M059J (cell line): ENCODE data around the gene TAF9B. TPM values are rescaled to one million over a fixed set of nuclear protein-coding genes. Genes with fewer than 3 reads are reported as not detected.
"Not testable (repeated sequence)": the region's sequence is repeated elsewhere in the genome, so short reads cannot be mapped to it uniquely, and the experiment has no call there.

Source experiments
- DNase-seq: peaks from one replicate; pipeline ENCODE4 v3.0.0-alpha.2; 2012; ENCODE audit warnings: low read depth
- total RNA-seq: library from RNA; depleted of rRNA; stranded (reverse); fragments of >200 nt; shearing (Covaris generic); gene quantifications from 2 replicates; pipeline ENCODE4 v1.2.3, GENCODE V29; 2014; rRNA removed

The TAF9B gene
- total RNA-seq, 1 experiment from 2014 or later: 72.8 TPM

DNA sequence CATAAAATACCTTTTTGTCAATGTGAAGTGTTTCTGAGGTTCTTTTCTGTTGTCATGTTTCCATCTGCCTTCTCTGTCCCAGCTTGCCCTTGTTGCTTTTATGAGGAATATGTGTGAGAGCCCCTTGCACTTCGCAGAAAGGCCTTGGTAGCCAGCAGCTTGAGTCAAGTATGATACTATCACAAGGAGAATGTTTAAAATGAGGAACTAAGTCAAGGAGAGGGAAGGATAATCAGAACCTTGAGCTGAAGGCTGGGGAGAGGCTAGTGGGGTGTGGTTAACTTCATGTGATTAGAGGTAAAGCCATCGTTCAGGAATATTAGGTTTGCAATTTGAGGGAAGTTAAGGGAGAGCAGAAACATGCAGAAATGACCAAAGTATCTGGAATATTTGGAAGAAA lies 22.7 kb downstream of the TAF9B start:
- DNase-seq: no peak

DNA sequence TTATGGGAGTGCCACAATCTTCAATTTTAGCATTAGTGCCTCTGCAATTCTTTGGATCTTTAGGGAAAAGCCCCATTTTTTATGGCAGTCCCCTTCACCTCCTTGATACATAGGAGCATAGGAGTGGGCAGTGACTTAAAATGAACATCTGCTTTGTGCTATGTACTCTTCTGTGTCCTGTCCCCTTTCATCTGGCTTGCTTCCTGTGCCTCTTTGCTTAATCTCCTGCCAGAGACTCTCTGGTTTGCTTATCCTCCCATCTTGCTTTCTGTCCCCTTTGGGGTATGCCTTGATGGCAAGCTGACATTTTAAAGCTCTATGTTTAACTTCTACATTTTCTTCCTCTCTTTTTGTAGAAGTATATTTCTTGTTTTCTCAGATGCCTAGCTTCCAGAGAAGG lies 23.1 kb downstream of the TAF9B start:
- DNase-seq: no peak

DNA sequence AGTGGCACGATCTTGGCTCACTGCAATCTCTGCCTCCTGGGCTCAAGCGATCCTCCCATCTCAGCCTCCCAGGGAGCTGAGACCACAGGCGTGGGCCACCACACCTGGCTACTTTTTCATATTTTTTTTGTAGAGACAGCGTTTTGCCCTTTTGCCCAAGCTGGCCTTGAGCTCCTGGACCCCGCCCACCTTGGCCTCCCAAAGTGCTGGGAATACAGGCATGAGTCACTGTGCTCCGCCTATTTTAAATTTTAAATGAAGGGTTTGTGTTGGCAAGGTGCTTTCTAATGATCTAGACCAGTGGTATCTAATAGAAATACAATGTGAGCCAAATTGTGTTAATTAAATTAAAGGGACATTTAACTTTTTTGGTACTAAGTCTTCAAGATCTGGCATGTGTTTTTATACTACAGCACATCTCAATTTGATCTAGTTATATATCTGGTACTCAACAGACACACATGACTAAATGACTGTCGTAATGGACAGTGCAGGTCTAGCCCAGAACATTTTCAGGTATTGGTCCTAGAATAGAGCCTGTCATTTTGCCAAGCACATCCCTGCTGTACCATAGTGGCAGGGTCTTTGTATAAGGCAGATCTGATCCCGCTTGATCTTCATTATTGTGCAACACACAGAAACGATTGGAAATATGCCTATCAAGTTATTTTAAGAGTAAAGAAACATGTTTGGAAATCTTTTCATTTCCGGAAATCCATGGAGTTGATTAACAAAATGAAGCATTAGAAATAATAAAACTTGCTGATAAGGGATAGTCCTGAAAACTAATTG lies 28.1 kb downstream of the TAF9B start:
- peak; percentile 30 for DNase-seq

DNA sequence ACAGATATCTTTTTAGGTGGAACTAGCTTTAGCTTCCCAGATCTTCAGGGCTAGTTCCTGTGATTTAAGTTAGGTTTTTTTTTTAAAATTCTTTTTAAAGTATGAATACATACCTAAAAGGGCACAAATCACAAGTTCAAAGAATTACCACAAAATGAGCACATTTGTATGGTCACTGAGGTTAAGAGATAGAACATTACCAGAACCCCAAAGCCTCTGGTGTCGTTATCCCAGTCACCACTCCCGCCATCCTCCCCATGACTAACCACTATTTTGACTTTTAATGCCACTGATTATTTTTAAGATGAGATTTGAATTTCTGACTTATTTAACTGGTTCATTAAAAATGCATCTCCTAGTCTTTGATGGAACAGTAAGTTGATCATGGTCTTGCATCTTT lies 30.0 kb downstream of the TAF9B start:
- DNase-seq: no peak

DNA sequence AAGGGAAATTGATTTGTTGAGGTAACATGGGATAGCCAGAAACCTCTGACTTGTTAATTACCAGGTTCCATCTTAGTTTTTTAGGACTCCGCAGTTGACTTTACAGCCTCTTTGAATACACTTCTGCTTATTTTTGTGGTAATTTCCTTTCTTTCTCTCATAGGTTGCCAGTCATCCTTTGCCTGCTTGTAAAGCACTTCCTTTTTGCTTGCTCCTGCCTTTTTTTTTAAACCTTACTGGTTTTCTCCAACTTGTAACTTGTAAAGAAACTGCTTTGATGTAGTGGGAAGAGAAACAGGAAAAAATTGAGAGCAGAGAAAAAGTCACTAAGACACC lies 32.8 kb downstream of the TAF9B start:
- DNase-seq: no peak

DNA sequence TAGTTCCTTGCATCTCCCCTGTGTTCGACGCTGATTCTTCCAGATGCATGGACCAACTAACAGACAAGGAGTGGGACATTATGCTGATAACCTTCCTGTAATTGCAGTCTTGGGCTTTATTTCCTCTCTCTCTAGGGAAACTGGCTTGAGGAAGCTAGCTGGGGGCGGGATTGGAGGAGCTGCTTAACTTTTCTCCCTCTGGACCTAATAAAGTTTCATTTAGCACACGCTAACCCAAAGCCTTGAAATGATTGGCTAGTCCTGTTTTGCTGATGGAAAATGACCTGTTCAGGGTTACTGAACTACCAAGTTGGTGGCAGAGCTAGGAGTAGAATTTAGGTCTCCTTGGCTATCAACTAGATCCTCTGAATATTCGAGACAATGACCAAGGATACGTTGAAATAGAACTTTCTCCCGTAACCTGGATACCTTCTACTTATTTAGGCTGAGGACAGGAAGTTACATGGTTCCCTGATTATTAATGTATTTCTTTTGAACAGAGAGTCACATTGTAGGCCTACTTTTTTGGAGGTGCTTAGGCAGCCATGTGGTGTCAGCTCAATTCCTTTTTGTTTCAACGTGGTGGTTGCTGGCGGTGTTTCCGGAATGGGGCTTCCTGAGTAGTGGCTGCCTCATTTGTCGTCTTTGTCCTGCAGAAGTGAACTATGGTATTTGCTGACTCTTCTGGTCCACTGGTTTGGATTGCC lies 33.4 kb downstream of the TAF9B start:
- no peak for DNase-seq

DNA sequence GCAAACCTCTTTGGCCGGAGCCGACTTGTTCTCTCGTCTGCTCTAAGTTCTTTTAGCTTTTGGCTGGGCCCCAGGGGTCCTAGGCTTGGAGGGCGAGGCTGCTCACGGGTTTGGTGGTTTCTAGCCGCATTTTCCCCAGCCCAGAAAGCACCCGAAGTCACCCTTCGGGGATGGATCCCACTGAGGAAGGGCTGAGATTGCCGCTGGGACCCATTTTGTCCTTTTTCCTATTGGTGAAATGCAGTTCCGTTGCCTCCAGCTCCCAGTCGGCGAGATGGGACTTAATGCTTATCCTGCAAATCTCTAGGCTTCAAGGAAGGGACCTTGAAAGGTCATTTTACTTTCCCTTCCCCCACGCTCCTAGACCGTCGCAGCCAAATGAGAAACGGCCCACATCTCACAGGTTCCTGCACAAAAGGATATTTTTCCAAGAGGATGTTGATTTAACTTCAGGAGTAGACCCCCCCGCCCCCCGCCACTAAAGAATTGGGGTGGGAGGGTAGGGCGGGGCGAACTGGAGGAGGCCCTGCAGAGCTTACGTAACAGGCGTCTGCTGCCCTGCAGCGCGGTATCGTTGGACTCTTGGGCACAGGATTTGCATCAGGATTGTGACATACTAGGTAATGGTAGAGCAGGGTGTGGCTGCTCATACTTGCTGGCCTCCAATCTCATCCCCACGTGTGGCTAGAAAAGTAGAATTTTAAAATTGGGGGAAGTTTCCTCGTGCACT lies 34.8 kb downstream of the TAF9B start:
- DNase-seq: peak; percentile 58

DNA sequence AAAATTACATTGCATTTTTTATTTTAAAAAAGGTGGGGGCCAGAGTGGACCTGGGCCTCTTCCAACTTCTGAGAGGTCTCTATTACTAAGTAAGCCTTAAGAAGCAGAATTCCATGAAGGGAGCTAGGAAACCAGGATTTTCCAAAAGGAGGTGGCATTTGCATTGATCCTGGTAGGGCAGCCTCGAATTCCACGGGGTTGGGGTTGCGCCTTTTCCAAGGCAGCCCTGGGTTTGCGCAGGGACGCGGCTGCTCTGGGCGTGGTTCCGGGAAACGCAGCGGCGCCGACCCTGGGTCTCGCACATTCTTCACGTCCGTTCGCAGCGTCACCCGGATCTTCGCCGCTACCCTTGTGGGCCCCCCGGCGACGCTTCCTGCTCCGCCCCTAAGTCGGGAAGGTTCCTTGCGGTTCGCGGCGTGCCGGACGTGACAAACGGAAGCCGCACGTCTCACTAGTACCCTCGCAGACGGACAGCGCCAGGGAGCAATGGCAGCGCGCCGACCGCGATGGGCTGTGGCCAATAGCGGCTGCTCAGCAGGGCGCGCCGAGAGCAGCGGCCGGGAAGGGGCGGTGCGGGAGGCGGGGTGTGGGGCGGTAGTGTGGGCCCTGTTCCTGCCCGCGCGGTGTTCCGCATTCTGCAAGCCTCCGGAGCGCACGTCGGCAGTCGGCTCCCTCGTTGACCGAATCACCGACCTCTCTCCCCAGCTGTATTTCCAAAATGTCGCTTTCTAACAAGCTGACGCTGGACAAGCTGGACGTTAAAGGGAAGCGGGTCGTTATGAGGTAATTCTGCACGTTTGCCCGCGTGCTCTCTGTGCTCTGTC lies 35.6 kb downstream of the TAF9B start, which contains the start of gene PGK1:
TSS of gene PGK1 (plus strand) at position 626 of the 824 bp plus-strand sequence. CDS start at position 719, 93 bp downstream.
- DNase-seq: peak; percentile 97

DNA sequence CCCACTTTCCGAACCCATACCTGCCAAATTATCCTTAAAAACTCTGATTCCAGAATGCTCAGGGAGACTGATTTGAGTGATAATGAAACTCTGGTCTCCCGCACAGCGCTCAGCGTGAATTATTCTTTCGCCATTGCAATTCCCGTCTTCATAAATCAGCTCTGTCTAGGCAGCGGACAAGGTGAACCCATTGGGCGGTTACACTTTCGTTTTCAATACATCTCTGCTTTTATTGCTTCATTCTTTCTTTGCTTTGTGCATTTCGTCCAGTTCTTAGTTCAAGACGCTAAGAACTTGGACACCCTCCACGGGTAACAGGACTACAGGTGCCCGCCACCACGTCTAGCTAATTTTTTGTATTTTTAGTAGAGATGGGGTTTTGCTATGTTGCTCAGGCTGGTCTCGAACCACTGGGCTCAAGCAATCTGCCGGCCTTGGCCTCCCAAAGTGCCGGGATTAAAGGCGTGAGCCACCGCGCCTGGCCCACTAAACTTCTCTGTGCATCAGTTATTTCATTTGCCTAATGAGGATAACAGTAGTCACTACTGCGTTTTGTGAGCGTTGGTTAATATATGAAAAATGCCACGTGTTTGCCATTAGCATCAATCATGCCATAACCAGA lies 36.3 kb downstream of the TAF9B start:
- no peak for DNase-seq

DNA sequence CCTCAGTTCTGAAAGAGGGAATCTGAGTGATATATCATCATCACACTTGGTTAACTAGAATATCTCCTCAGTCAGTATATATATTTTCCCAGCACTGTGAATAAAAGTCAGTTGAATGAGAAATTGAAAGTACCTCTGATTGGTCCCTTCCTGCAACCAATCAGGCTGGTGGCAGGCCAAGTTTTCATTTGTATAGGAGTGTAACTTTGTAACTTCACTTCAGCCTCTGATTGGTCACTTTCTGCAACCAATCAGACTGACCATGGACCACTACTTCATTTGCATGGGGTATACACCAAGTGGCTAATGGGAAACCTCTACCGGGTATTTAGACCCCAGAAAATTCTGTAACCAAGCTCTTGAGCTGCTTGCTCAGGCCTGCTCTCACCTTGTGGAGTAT lies 37.4 kb downstream of the TAF9B start:
- DNase-seq: peak; percentile 32

DNA sequence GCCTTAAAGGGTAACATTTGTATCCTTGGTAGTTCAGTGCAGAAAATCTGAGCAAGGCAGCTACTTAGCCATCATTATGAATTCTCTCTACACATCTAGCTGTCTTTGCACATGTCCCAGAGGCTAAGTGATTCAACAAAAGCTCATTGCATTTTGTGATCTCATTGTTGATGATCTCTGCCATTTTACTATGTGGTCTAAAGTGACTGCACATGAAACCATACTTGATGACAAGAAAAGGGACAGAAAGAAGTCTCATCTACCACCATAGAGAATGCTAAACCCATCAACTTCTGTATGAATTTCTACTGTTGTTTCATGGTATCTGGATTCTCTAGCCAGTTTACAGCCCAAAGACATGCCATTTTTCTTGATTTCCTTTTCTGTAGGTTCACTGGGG lies 41.3 kb downstream of the TAF9B start:
- no peak for DNase-seq

DNA sequence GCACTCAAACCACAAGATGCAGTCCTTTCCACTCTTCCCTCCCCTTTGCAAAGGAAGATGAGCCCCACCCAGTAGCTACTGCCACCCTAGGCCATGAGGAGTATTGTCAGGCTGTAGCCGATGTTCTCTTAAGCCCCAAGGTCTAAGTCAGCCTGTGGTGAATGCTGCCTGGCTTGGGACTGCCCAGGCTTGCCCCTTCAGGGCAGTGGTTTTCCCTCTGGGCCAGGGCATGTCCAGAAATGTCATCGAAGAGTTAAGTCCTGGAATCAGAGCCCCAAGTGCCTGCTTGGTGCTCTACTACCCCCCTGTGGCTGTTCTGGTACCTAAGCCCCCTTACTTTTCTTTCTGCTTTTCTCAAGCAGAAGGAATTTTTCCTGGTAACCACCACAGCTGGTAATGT lies 47.2 kb downstream of the TAF9B start:
- peak; percentile 71 for DNase-seq

DNA sequence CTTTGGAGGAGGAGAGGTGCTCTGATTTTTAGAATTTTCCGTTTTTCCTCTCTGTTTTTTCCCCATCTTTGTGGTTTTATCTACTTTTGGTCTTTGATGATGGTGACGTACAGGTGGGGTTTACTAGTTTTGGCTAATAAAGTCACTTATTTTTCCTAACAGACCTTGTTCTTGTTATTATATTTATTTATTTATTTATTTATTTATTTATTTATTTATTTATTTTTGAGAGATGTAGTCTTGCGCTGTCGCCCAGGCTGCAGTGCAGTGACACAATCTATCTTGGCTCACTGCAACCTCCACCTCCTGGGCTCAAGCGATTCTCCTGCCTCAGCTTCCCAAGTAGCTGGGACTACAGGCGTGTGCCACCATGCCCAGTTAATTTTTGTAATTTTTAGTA lies 58.0 kb downstream of the TAF9B start:
- not testable (repeated sequence) for DNase-seq

Other genes with a start within 250 kb of the TAF9B start
- gene MAGT1, start 244.2 kb downstream of the TAF9B start, total RNA-seq: 133 and 198 TPM in 2 replicates
- gene COX7B, start 240.2 kb downstream of the TAF9B start, total RNA-seq: 890 and 1,130 TPM in 2 replicates
- 9.8 and 12.8 TPM in 2 replicates for gene ATP7A, start 229.0 kb downstream of the TAF9B start, total RNA-seq
- gene PGAM4, start 170.0 kb downstream of the TAF9B start, total RNA-seq: not detected in 2 replicates
- 663 and 1,592 TPM in 2 replicates for gene PGK1, start 35.4 kb downstream of the TAF9B start, total RNA-seq
- gene CYSLTR1, start 188.0 kb upstream of the TAF9B start, total RNA-seq: 2.7 and 2.8 TPM in 2 replicates